Pancreas (tissue), 10 donors: Measurements from ENCODE around the gene THOC7. TPM values are rescaled to one million over a fixed set of nuclear protein-coding genes. Genes with fewer than 3 reads are reported as not detected.

ENCODE experiments used
- ATAC-seq, 4 donors: fragments of 200-7000 bp; cut with Tn5 transposase; one replicate each; pipeline versions ENCODE4 v1.8.0 to v1.9.1; 2020; ENCODE audit warnings: mild to moderate bottlenecking in 4 of 4, moderate library complexity in 4 of 4
- DNase-seq, 6 donors: peaks; one replicate each; pipeline ENCODE4 v3.0.0-alpha.2; 2020
- FAIRE-seq: peaks from 2 replicates; lab custom pipeline; 2012; peaks lifted over from hg19 to GRCh38; lab: Jason Lieb, UNC
- H3K27ac ChIP-seq, 4 donors: fragments of 200-600 bp; sonication (generic); 1 replicate in 3 of 4; 2 replicates in 1 of 4; pipeline versions ENCODE4 v1.5.0 to v1.8.0; 2020
- H3K27me3 ChIP-seq, 4 donors: fragments of 200-600 bp; one replicate each; pipeline ENCODE4 v1.8.0; 2021
- H3K36me3 ChIP-seq, 3 donors: fragments of 200-600 bp; sonication (generic) in 1 of 3; one replicate each; pipeline versions ENCODE4 v1.5.0 to v1.8.0; 2020 to 2021
- H3K4me1 ChIP-seq, 3 donors: fragments of 200-600 bp; one replicate each; pipeline ENCODE4 v1.8.0; 2021
- H3K4me3 ChIP-seq, 4 donors: fragments of 200-600 bp; sonication (generic) in 2 of 4; one replicate each; pipeline versions ENCODE4 v1.5.0 to v1.8.0; 2020 to 2021
- H3K9me3 ChIP-seq, 4 donors: fragments of 200-600 bp; one replicate each; pipeline ENCODE4 v1.8.0; 2021
- CTCF ChIP-seq, 4 donors: fragments of 200-600 bp; sonication (generic) in 3 of 4; IDR thresholded peaks; one replicate each; pipeline versions ENCODE4 v1.5.0 to v1.8.0; 2021; ENCODE audit warnings: antibody characterized with exemption in 4 of 4
- WGBS, 2 donors: extraction: QIAGEN DNeasy Blood & Tissue Kit; methylation state at CpG; one replicate each; pipeline ENCODE4 v1.1.7; 2013; 5-methylcytosine and 5-hydroxymethylcytosine counted together
- intact Hi-C, 3 donors: fragments of 100-400 bp; cut with DNase I; formaldehyde crosslinking; loops; one replicate each; pipeline versions ENCODE4 v1.11.1 to v1.14.2; 2022
- polyA plus RNA-seq, 2 donors: library from polyadenylated mRNA; stranded (reverse); fragments of 200-250 nt; gene quantifications; one replicate each; pipeline ENCODE4 v1.2.3, GENCODE V29; 2013
- total RNA-seq, 6 donors: library from RNA; stranded (reverse); fragmentation: NEBNext Ultra II Directional in 4 of 6; extraction: Animal tissue kit (Norgen Biotek cat#: 25700) in 4 of 6; gene quantifications; one replicate each; pipeline versions ENCODE4 v1.2.1 to v1.2.4, GENCODE V29; 2021 to 2023
- donor health status: healthy with polysubstance abuse.
- donor health status: DM: no; HTN: no; CAD: no; lungs with moderate emphysema.
- donor health status: DM: no; HTN: no; CAD: no.
- donor health status: control.
- donor health status: control.
- donor health status: Bipolar disorder and iron deficiency.
- donor health status: DM: yes; HTN: yes; CAD: no.
- donor health status: DM: no; HTN: no; CAD: no.
- donor health status: DM: no; HTN: no; CAD: no.
- donor health status: DM: yes; HTN: yes; CAD: no.

Gene THOC7
- total and polyA plus RNA-seq, 8 donors: 33.6 to 86.7 (median 40.9) TPM

- ATAC-seq (peak; percentile 63 to 92 (median 86)), FAIRE-seq (peak; percentile 82), DNase-seq (peak in 5 of 6 donors; percentile 21 to 74 (median 39))
- no peak overlapping the region for H3K27ac ChIP-seq
- intact Hi-C loops: loop anchor here in 1 of 3 donors (10.0 kb wide), 1 partner anchor 464 kb away; no protein-coding TSS in a partner anchor
- 17 to 23% methylated on average over 10 of the region's 10 CpGs for WGBS, 2 donors
- H3K4me1 ChIP-seq: no peaks in the 10 kb centered on the region
- no peak overlapping the region for H3K4me3 ChIP-seq
- peak; percentile 64 to 89 (median 74) for TF ChIP-seq CTCF (IDR thresholded peaks at IDR 0.05)
- no peaks in the 10 kb centered on the region for H3K27me3 ChIP-seq
- H3K9me3 ChIP-seq: no peaks in the 10 kb centered on the region
- no peaks in the 10 kb centered on the region for H3K36me3 ChIP-seq
Measured at GRCh38 chr3:63818282-63819150, 45.1 kb downstream of the THOC7 start.

- H3K4me3 ChIP-seq: no peak overlapping the region
- no peak for TF ChIP-seq CTCF (IDR thresholded peaks at IDR 0.05)
- no peak for DNase-seq
- H3K27me3 ChIP-seq: no peaks in the 10 kb centered on the region
- H3K4me1 ChIP-seq: no peaks in the 10 kb centered on the region
- no peak for ATAC-seq
- no peak for FAIRE-seq
- intact Hi-C loops: loop anchor here in 1 of 3 donors (10.0 kb wide), 1 partner anchor 462 kb away; no protein-coding TSS in a partner anchor
- H3K9me3 ChIP-seq: no peaks in the 10 kb centered on the region
- WGBS, 2 donors: 87 to 89% methylated on average over 5 of the region's 5 CpGs
- H3K27ac ChIP-seq: no peak overlapping the region
- H3K36me3 ChIP-seq: no peaks in the 10 kb centered on the region
Measured at GRCh38 chr3:63817225-63817624, 46.4 kb downstream of the THOC7 start.

- WGBS, 2 donors: 64 to 66% methylated on average over 3 of the region's 3 CpGs
- Histone ChIP-seq H3K27ac (no peak overlapping the region), H3K4me3 (no peak overlapping the region), H3K27me3 (no peaks in the 10 kb centered on the region), H3K36me3 (no peaks in the 10 kb centered on the region), H3K9me3 (no peaks in the 10 kb centered on the region), H3K4me1 (no peaks in the 10 kb centered on the region)
- FAIRE-seq (no peak), DNase-seq (no peak), ATAC-seq (peak in 1 of 4 donors; percentile 30)
- intact Hi-C loops: loop anchor here in 1 of 3 donors (10.0 kb wide), 1 partner anchor 459 kb away; no protein-coding TSS in a partner anchor
- TF ChIP-seq CTCF (IDR thresholded peaks at IDR 0.05): no peak
Measured at GRCh38 chr3:63814237-63814636, 49.4 kb downstream of the THOC7 start.

GRCh38 chr3:63809607-63810006 lies 54.0 kb downstream of the THOC7 start:
- H3K27ac ChIP-seq: no peak overlapping the region
- H3K4me3 ChIP-seq: no peak overlapping the region
- FAIRE-seq: no peak
- no peak for DNase-seq
- H3K36me3 ChIP-seq: no peaks in the 10 kb centered on the region
- TF ChIP-seq CTCF (IDR thresholded peaks at IDR 0.05): no peak
- no peaks in the 10 kb centered on the region for H3K27me3 ChIP-seq
- WGBS, 2 donors: 88 to 93% methylated on average over 6 of the region's 6 CpGs
- H3K4me1 ChIP-seq: no peaks in the 10 kb centered on the region
- intact Hi-C loops: loop anchor here in 1 of 3 donors (10.0 kb wide), 1 partner anchor 455 kb away; no protein-coding TSS in a partner anchor
- no peaks in the 10 kb centered on the region for H3K9me3 ChIP-seq
- ATAC-seq: no peak
